Tibial nerve (tissue), 4 donors: ENCODE data around the gene DUOX2.

ENCODE experiments used
- CTCF ChIP-seq, 5 experiments: fragments of 200-600 bp in 3 of 5; fragments of 450-650 bp in 2 of 5; sonication (generic) in 3 of 5; IDR thresholded peaks; one replicate each; pipeline ENCODE4 v1.5.1; 2016 to 2019; ENCODE audit warnings: antibody characterized with exemption in 5 of 5, mild to moderate bottlenecking in 3 of 5, moderate library complexity in 2 of 5
- EP300 ChIP-seq, 2 donors: sonication (generic); formaldehyde crosslinking; IDR thresholded peaks; one replicate each; pipeline ENCODE4 v1.6.1; 2017; ENCODE audit warnings: antibody characterized with exemption in 2 of 2, mild to moderate bottlenecking in 1 of 2

GRCh38 chr15:45097466-45097865 is 16.5 kb downstream of the DUOX2 start:
- TF ChIP-seq CTCF (IDR thresholded peaks at IDR 0.05) (no peak), EP300 (IDR thresholded peaks at IDR 0.05) (no peak)
